GM23338 (cell line): ENCODE data around the gene ALDH3B1. TPM values are rescaled to one million over a fixed set of nuclear protein-coding genes. Genes with fewer than 3 reads are reported as not detected.

Experiments
- ATAC-seq: fragments of 200-7000 bp; cut with Tn5 transposase; 3 replicates; pipeline ENCODE4 v1.9.1; 2020
- DNase-seq: peaks from one replicate; pipeline ENCODE4 v3.0.0-alpha.2; 2015; ENCODE audit warnings: low spot score
- H2AFZ ChIP-seq: fragments of 200-600 bp; sonication (generic); 2 replicates; pipeline ENCODE4 v1.8.0; 2016; ENCODE audit warnings: antibody characterized with exemption, mild to moderate bottlenecking, moderate library complexity
- H3F3A ChIP-seq: fragments of 200-600 bp; sonication (generic); replicated peaks from 2 replicates; pipeline ENCODE4 v1.8.0; 2017; ENCODE audit warnings: antibody characterized with exemption, mixed run types, low read depth
- H3K27ac ChIP-seq: fragments of 200-600 bp; sonication (generic); 2 replicates; pipeline ENCODE4 v1.6.1; 2016; ENCODE audit warnings: low read depth
- H3K27me3 ChIP-seq: fragments of 200-600 bp; sonication (generic); 2 replicates; pipeline ENCODE4 v1.8.0; 2016; ENCODE audit warnings: mild to moderate bottlenecking, mixed run types, moderate library complexity; ENCODE audit not compliant: insufficient read depth
- H3K36me3 ChIP-seq: fragments of 200-600 bp; sonication (generic); 2 replicates; pipeline ENCODE4 v1.8.0; 2016; ENCODE audit warnings: mild to moderate bottlenecking; ENCODE audit not compliant: insufficient read depth
- H3K4me1 ChIP-seq: fragments of 200-600 bp; sonication (generic); 2 replicates; pipeline ENCODE4 v1.8.0; 2016; ENCODE audit warnings: mild to moderate bottlenecking, moderate library complexity; ENCODE audit not compliant: insufficient read depth
- H3K4me2 ChIP-seq: fragments of 200-600 bp; sonication (generic); 2 replicates; pipeline ENCODE4 v1.7.1; 2017; ENCODE audit warnings: mixed run types
- H3K4me3 ChIP-seq: fragments of 200-600 bp; sonication (generic); 2 replicates; pipeline ENCODE4 v1.6.1; 2016; ENCODE audit warnings: mixed run types
- H3K79me2 ChIP-seq: fragments of 200-600 bp; sonication (generic); replicated peaks from 2 replicates; pipeline ENCODE4 v1.8.0; 2017; ENCODE audit warnings: mild to moderate bottlenecking; ENCODE audit not compliant: insufficient read depth
- H3K9me2 ChIP-seq: fragments of 200-600 bp; sonication (generic); 2 replicates; pipeline ENCODE4 v1.8.0; 2017; ENCODE audit not compliant: insufficient read depth
- H4K20me1 ChIP-seq: fragments of 200-600 bp; sonication (generic); replicated peaks from 2 replicates; pipeline ENCODE4 v1.8.0; 2017; ENCODE audit warnings: mild to moderate bottlenecking; ENCODE audit not compliant: insufficient read depth
- H3K27ac Mint-ChIP-seq: 2 replicates; pipeline ENCODE4 v1.8.0; 2020; ENCODE audit warnings: inconsistent platforms, mild to moderate bottlenecking, moderate library complexity, mixed read lengths
- H3K27me3 Mint-ChIP-seq: 3 replicates; pipeline ENCODE4 v1.8.0; 2022; ENCODE audit warnings: low read depth, mild to moderate bottlenecking, moderate library complexity, mixed read lengths, inconsistent platforms; ENCODE audit not compliant: insufficient read depth, poor library complexity
- H3K36me3 Mint-ChIP-seq: 3 replicates; pipeline ENCODE4 v1.8.0; 2021; ENCODE audit warnings: low read depth, mild to moderate bottlenecking, inconsistent platforms, moderate library complexity, mixed read lengths
- H3K4me1 Mint-ChIP-seq: 3 replicates; pipeline ENCODE4 v1.8.0; 2020; ENCODE audit warnings: mild to moderate bottlenecking, inconsistent platforms, mixed read lengths
- H3K4me3 Mint-ChIP-seq: 3 replicates; pipeline ENCODE4 v1.8.0; 2021; ENCODE audit warnings: moderate library complexity, mild to moderate bottlenecking, inconsistent platforms, mixed read lengths
- H3K9me3 Mint-ChIP-seq: 3 replicates; pipeline ENCODE4 v1.8.0; 2020; ENCODE audit warnings: moderate library complexity, mild to moderate bottlenecking, inconsistent platforms, mixed read lengths
- CREB1 ChIP-seq: fragments of 250-450 bp; sonication (Bioruptor Pico); IDR thresholded peaks from 2 replicates; pipeline ENCODE4 v1.5.0; 2020; ENCODE audit warnings: low read depth, mild to moderate bottlenecking, moderate library complexity
- NANOG ChIP-seq: IDR thresholded peaks from 2 replicates; pipeline ENCODE4 v1.6.1; 2016; ENCODE audit warnings: antibody characterized with exemption, borderline replicate concordance
- POLR2AphosphoS5 ChIP-seq: IDR thresholded peaks from 2 replicates; pipeline ENCODE4 v1.6.1; 2016; ENCODE audit warnings: antibody characterized with exemption, low read depth
- STAT1 ChIP-seq: IDR thresholded peaks from one replicate; pipeline ENCODE4 v1.6.1; 2016; ENCODE audit warnings: antibody characterized with exemption; ENCODE audit not compliant: unreplicated experiment
- polyA plus RNA-seq: library from polyadenylated mRNA; unstranded; fragments of >200 nt; fragmentation: Nextera tagmentation; extraction: Ambion mirVana; gene quantifications from 2 replicates; pipeline ENCODE4 v1.2.1, GENCODE V29; 2016
- total RNA-seq: library from RNA; depleted of rRNA; stranded (reverse); fragments of >200 nt; shearing (Covaris generic); gene quantifications from 2 replicates; pipeline ENCODE4 v1.2.3, GENCODE V29; 2014
- TF ChIP-seq, protein P1 (sequence below): IDR thresholded peaks from 2 replicates; pipeline ENCODE4 v1.6.1; 2016; ENCODE audit warnings: antibody characterized with exemption
- TF ChIP-seq, protein P2 (sequence below): fragments of 250-450 bp; sonication (Bioruptor Pico); IDR thresholded peaks from 2 replicates; pipeline ENCODE4 v1.5.0; 2020; ENCODE audit warnings: mild to moderate bottlenecking, moderate library complexity

The ALDH3B1 gene
- total and polyA plus RNA-seq, 2 experiments from 2014 or later = 0.52 TPM; not detected in 1

DNA sequence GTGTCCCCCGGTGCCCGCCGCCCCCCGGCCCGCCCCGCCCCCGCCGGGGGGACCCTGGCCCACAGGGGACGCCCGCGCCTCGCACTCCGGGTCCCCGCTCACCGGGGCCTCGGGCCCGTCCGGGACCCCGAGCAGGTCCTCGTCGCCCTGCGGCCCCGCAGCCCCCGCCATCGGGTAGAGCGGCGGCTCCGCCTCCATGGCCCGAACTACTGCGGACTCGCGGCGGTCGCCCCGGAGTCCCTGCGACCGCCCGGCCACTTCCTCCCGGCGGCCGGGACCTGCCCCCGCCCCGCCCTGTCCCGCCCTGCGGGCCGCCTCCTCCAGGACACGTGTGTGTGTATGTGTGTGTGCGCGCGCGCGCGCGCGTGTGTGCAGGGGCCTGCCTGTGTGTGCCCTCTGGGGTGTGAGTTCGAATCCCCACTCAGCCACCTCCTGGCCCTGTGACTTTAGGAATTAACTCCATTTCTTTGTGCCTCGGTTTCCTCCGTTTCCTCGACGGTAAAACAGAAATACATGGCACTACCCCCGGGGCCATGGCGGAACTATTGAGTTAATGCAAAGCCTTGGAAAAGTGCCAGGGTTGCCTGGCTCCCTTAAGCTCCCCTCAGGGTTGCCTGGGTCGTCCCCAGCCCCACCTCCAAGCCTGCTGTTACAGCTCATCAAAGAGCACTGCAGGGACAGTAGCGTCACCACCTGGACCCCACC, 6.1 kb upstream of the ALDH3B1 start, which contains the start of gene UNC93B1:
Gene UNC93B1, minus strand, starts transcription at position 252 of the 705 bp plus-strand sequence. Its CDS starts 54 bp downstream, at position 198.
- H4K20me1 ChIP-seq = no peaks in the 10 kb centered on the region
- H3K79me2 ChIP-seq = no peaks in the 10 kb centered on the region
- H3K9me2 ChIP-seq = no peaks in the 10 kb centered on the region
- no peak within 1 kb of the TSS for H3K27ac Mint-ChIP-seq
- H3F3A ChIP-seq = 0 out of 2 replicates have a peak, but pooled peaks cover 8% of the 10 kb centered on the region
- TF ChIP-seq, protein P1, sequence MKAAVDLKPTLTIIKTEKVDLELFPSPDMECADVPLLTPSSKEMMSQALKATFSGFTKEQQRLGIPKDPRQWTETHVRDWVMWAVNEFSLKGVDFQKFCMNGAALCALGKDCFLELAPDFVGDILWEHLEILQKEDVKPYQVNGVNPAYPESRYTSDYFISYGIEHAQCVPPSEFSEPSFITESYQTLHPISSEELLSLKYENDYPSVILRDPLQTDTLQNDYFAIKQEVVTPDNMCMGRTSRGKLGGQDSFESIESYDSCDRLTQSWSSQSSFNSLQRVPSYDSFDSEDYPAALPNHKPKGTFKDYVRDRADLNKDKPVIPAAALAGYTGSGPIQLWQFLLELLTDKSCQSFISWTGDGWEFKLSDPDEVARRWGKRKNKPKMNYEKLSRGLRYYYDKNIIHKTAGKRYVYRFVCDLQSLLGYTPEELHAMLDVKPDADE = peak; percentile 15; the same call in 1 of the 2 replicates
- TF ChIP-seq NANOG (no peak), POLR2AphosphoS5 (peak; percentile 58; the same call in 1 of the 2 replicates), STAT1 (no peak), CREB1 (CRISPR knock-in tag) (peak; percentile 41; the same call in 1 of the 2 replicates)
- peaks cover 11% of the 10 kb centered on the region for H3K4me1 Mint-ChIP-seq
- H3K4me1 ChIP-seq = peaks cover 4% of the 10 kb centered on the region
- no peak within 1 kb of the TSS for H3K27ac ChIP-seq
- H3K4me2 ChIP-seq = peak within 1 kb of the TSS; percentile 84
- H3K4me3 ChIP-seq = peak within 1 kb of the TSS; percentile 75
- no peaks in the 10 kb centered on the region for H3K27me3 ChIP-seq
- H3K4me3 Mint-ChIP-seq = peak within 1 kb of the TSS; percentile 78
- DNase-seq (peak; percentile 74), ATAC-seq (peak; percentile 75)
- H3K36me3 ChIP-seq = no peaks in the 10 kb centered on the region
- H3K36me3 Mint-ChIP-seq = no peaks in the 10 kb centered on the region; the same call in 2 of the 3 replicates
- no peaks in the 10 kb centered on the region; the same call in 2 of the 3 replicates for H3K9me3 Mint-ChIP-seq
- peaks cover 10% of the 10 kb centered on the region for H3K27me3 Mint-ChIP-seq
- H2AFZ ChIP-seq = peak within 1 kb of the TSS; percentile 96

DNA sequence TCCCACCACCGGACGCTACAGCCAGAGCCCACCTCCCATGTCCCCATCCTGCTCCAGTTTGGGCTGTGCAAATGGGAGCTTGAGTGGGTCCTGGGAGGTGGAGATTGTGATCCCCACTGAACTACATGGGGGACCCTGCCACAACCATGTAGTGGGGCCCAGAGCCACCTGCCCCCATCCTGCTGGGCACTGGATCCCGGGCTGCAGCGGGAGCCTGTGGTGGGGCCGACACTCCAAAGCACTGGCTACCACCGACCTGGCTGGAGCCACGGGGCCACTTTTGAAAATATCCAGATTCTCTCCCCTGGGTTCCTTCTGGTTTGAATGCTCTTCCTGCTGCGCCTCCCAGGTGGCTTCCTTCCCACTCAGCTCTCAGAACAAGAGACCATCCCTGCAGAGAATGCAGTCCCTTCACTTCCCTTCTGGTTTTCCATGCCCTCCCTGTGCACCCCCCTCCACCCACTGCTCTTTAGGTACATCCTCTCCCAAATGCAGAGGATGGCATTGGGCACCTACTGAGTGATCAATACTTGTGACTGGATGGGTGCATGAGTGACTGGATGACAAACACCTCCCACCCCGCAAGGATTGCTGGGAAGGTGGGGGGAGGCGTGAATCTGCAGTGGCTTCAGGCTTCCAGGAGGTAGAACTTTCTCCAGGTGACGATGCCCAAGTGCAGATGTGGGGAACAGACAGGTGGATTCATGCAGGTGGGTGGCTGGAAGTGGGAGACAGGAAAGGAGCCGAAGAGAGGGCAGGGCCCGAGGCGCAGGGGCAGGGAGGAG, 5.4 kb upstream of the ALDH3B1 start:
- H2AFZ ChIP-seq = peak overlapping the region; percentile 96
- peaks cover 5% of the 10 kb centered on the region for H3K4me1 ChIP-seq
- Mint-ChIP-seq H3K27ac (no peak overlapping the region), H3K4me3 (peak overlapping the region; percentile 78), H3K9me3 (no peaks in the 10 kb centered on the region; the same call in 2 of the 3 replicates), H3K4me1 (peaks cover 18% of the 10 kb centered on the region), H3K36me3 (no peaks in the 10 kb centered on the region; the same call in 2 of the 3 replicates), H3K27me3 (peaks cover 11% of the 10 kb centered on the region)
- no peak overlapping the region for H3K27ac ChIP-seq
- 0 out of 2 replicates have a peak, but pooled peaks cover 8% of the 10 kb centered on the region for H3F3A ChIP-seq
- no peak for ATAC-seq
- H3K79me2 ChIP-seq = no peaks in the 10 kb centered on the region
- H3K9me2 ChIP-seq = no peaks in the 10 kb centered on the region
- H3K27me3 ChIP-seq = no peaks in the 10 kb centered on the region
- H3K36me3 ChIP-seq = no peaks in the 10 kb centered on the region
- H4K20me1 ChIP-seq = no peaks in the 10 kb centered on the region
- H3K4me3 ChIP-seq = peak overlapping the region; percentile 75; the same call in 1 of the 2 replicates
- peak overlapping the region; percentile 84 for H3K4me2 ChIP-seq
- DNase-seq = no peak
- TF ChIP-seq STAT1 = no peak

DNA sequence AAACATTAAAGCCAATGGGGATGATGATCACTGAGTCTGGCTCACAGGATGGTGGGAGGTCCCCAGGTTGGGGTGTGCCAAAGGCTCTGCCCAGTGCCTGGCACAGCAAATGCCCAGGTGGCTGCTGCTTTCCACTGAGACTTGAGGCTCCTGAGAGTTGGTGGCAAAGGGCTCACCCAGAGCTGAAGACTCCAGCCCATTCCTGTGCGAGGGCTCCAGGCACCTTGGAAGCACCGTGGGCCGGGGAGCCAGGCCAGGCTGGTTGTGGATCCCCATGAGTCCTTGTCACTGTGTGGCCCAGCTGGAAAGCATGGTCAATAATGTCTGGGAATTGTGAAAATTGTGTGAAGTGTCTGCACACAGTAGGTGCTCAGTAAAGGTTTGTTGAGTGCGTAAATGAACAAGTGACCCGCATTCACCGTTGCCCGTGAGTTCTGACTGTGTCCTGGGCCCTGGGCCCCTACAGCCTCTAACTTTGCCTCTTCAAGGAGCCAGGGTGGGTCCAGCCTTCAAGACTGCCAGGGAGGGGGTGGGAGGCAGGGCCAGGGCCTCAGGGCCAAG, 3.4 kb upstream of the ALDH3B1 start:
- peaks cover 33% of the 10 kb centered on the region for H3K4me1 Mint-ChIP-seq
- no peak overlapping the region for H3K27ac Mint-ChIP-seq
- H3K4me3 Mint-ChIP-seq = no peak overlapping the region
- Histone ChIP-seq H3K36me3 (no peaks in the 10 kb centered on the region), H3K79me2 (no peaks in the 10 kb centered on the region), H3K27ac (no peak overlapping the region), H3K4me3 (no peak overlapping the region), H3K27me3 (no peaks in the 10 kb centered on the region), H4K20me1 (no peaks in the 10 kb centered on the region), H3K9me2 (no peaks in the 10 kb centered on the region), H3F3A (0 out of 2 replicates have a peak, but pooled peaks cover 12% of the 10 kb centered on the region), H2AFZ (no peak overlapping the region), H3K4me1 (peaks cover 16% of the 10 kb centered on the region), H3K4me2 (no peak overlapping the region)
- DNase-seq (no peak), ATAC-seq (no peak)
- no peaks in the 10 kb centered on the region; the same call in 2 of the 3 replicates for H3K36me3 Mint-ChIP-seq
- peaks cover 15% of the 10 kb centered on the region for H3K27me3 Mint-ChIP-seq
- H3K9me3 Mint-ChIP-seq = no peaks in the 10 kb centered on the region; the same call in 2 of the 3 replicates
- TF ChIP-seq, protein P2, sequence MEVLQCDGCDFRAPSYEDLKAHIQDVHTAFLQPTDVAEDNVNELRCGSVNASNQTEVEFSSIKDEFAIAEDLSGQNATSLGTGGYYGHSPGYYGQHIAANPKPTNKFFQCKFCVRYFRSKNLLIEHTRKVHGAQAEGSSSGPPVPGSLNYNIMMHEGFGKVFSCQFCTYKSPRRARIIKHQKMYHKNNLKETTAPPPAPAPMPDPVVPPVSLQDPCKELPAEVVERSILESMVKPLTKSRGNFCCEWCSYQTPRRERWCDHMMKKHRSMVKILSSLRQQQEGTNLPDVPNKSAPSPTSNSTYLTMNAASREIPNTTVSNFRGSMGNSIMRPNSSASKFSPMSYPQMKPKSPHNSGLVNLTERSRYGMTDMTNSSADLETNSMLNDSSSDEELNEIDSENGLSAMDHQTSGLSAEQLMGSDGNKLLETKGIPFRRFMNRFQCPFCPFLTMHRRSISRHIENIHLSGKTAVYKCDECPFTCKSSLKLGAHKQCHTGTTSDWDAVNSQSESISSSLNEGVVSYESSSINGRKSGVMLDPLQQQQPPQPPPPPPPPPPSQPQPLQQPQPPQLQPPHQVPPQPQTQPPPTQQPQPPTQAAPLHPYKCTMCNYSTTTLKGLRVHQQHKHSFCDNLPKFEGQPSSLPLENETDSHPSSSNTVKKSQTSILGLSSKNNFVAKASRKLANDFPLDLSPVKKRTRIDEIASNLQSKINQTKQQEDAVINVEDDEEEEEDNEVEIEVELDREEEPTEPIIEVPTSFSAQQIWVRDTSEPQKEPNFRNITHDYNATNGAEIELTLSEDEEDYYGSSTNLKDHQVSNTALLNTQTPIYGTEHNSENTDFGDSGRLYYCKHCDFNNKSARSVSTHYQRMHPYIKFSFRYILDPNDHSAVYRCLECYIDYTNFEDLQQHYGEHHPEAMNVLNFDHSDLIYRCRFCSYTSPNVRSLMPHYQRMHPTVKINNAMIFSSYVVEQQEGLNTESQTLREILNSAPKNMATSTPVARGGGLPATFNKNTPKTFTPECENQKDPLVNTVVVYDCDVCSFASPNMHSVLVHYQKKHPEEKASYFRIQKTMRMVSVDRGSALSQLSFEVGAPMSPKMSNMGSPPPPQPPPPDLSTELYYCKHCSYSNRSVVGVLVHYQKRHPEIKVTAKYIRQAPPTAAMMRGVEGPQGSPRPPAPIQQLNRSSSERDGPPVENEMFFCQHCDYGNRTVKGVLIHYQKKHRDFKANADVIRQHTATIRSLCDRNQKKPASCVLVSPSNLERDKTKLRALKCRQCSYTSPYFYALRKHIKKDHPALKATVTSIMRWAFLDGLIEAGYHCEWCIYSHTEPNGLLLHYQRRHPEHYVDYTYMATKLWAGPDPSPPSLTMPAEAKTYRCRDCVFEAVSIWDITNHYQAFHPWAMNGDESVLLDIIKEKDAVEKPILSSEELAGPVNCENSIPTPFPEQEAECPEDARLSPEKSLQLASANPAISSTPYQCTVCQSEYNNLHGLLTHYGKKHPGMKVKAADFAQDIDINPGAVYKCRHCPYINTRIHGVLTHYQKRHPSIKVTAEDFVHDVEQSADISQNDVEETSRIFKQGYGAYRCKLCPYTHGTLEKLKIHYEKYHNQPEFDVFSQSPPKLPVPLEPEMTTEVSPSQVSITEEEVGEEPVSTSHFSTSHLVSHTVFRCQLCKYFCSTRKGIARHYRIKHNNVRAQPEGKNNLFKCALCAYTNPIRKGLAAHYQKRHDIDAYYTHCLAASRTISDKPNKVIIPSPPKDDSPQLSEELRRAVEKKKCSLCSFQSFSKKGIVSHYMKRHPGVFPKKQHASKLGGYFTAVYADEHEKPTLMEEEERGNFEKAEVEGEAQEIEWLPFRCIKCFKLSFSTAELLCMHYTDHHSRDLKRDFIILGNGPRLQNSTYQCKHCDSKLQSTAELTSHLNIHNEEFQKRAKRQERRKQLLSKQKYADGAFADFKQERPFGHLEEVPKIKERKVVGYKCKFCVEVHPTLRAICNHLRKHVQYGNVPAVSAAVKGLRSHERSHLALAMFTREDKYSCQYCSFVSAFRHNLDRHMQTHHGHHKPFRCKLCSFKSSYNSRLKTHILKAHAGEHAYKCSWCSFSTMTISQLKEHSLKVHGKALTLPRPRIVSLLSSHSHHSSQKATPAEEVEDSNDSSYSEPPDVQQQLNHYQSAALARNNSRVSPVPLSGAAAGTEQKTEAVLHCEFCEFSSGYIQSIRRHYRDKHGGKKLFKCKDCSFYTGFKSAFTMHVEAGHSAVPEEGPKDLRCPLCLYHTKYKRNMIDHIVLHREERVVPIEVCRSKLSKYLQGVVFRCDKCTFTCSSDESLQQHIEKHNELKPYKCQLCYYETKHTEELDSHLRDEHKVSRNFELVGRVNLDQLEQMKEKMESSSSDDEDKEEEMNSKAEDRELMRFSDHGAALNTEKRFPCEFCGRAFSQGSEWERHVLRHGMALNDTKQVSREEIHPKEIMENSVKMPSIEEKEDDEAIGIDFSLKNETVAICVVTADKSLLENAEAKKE (CRISPR knock-in tag) = no peak
